Natural killer cell (primary cell): ENCODE data around the gene ARID5B. TPM values are rescaled to one million over a fixed set of nuclear protein-coding genes. Genes with fewer than 3 reads are reported as not detected.

Experiments used
- ATAC-seq, 3 donors: fragments of 150-1000 bp in 2 of 3; fragments of 200-7000 bp in 1 of 3; cut with Tn5 transposase; 1 replicate in 1 of 3; 2 replicates in 2 of 3; pipeline ENCODE4 v1.10.0; 2021; ENCODE audit warnings: mild to moderate bottlenecking in 2 of 3, moderate library complexity in 2 of 3
- DNase-seq, 2 donors: peaks; one replicate each; pipeline versions ENCODE4 v3.0.0 to v3.0.0-alpha.2; 2013 to 2021; ENCODE audit warnings: mixed read lengths in 1 of 2
- H3K27ac ChIP-seq: one replicate; pipeline ENCODE4 v1.5.1; 2013; ENCODE audit warnings: mild to moderate bottlenecking, low read length
- H3K27me3 ChIP-seq: one replicate; pipeline ENCODE4 v1.6.1; 2013; ENCODE audit warnings: low read length; ENCODE audit not compliant: control insufficient read depth, insufficient read depth
- H3K36me3 ChIP-seq: one replicate; pipeline ENCODE4 v1.6.1; 2013; ENCODE audit warnings: low read length; ENCODE audit not compliant: control insufficient read depth, insufficient read depth
- H3K4me1 ChIP-seq: one replicate; pipeline ENCODE4 v1.6.1; 2013; ENCODE audit warnings: low read length; ENCODE audit not compliant: control insufficient read depth, insufficient read depth
- H3K4me3 ChIP-seq: one replicate; pipeline ENCODE4 v1.5.1; 2013; ENCODE audit warnings: low read length
- H3K9me3 ChIP-seq: one replicate; pipeline ENCODE4 v1.6.1; 2013; ENCODE audit warnings: low read length; ENCODE audit not compliant: control insufficient read depth, insufficient read depth
- H3K27ac Mint-ChIP-seq, 2 donors: one replicate each; pipeline ENCODE4 v1.8.0; 2022; ENCODE audit warnings: mild to moderate bottlenecking in 2 of 2, mixed read lengths in 2 of 2, moderate library complexity in 1 of 2
- H3K27me3 Mint-ChIP-seq, 2 donors: one replicate each; pipeline ENCODE4 v1.8.0; 2022; ENCODE audit warnings: low read depth in 2 of 2, mixed read lengths in 2 of 2
- H3K36me3 Mint-ChIP-seq: one replicate; pipeline ENCODE4 v1.8.0; 2022; ENCODE audit warnings: mixed read lengths
- H3K4me1 Mint-ChIP-seq, 2 donors: one replicate each; pipeline ENCODE4 v1.8.0; 2022; ENCODE audit warnings: mixed read lengths in 2 of 2
- H3K4me3 Mint-ChIP-seq: one replicate; pipeline ENCODE4 v1.8.0; 2022; ENCODE audit warnings: mild to moderate bottlenecking, moderate library complexity, mixed read lengths
- H3K9me3 Mint-ChIP-seq, 2 donors: one replicate each; pipeline ENCODE4 v1.8.0; 2022; ENCODE audit warnings: mixed read lengths in 2 of 2
- WGBS: methylation state at CpG from one replicate; pipeline ENCODE4 v1.1.7; 2013; ENCODE audit warnings: missing lambda C conversion rate; ENCODE audit not compliant: insufficient coverage; 5-methylcytosine and 5-hydroxymethylcytosine counted together
- intact Hi-C: fragments of 100-400 bp; cut with micrococcal nuclease; formaldehyde crosslinking; loops from one replicate; pipeline ENCODE4 v1.14.2; 2022
- total RNA-seq, 4 donors: library from RNA; stranded (reverse); fragments of 120-200 nt in 1 of 4; gene quantifications; one replicate each; pipeline versions ENCODE4 v1.2.3 to v1.2.4, GENCODE V29; 2013 to 2022
- TF ChIP-seq, protein P1 (sequence below): fragments of 200-600 bp; IDR thresholded peaks from one replicate; pipeline ENCODE4 v1.8.0; 2022; ENCODE audit warnings: antibody characterized with exemption

Gene ARID5B
- total RNA-seq, 3 donors from 2014 or later (not counting 1 experiment from before 2014, with no cell fraction given): 22.3 to 44.3 (median 31.3) TPM

GRCh38 chr10:61869774-61870525, 31.5 kb upstream of the ARID5B start:
- no peak overlapping the region for H3K27ac Mint-ChIP-seq
- ATAC-seq (no peak), DNase-seq (no peak)
- H3K4me3 ChIP-seq: no peak overlapping the region
- H3K36me3 Mint-ChIP-seq: no peaks in the 10 kb centered on the region
- H3K27me3 ChIP-seq: no peaks in the 10 kb centered on the region
- no peaks in the 10 kb centered on the region for H3K36me3 ChIP-seq
- H3K4me1 ChIP-seq: no peaks in the 10 kb centered on the region
- peaks cover 2 to 17% of the 10 kb centered on the region in 2 donors for H3K27me3 Mint-ChIP-seq
- H3K9me3 ChIP-seq: no peaks in the 10 kb centered on the region
- no peak overlapping the region for H3K27ac ChIP-seq
- H3K4me3 Mint-ChIP-seq: no peak overlapping the region
- WGBS: 83% methylated on average over 2 of the region's 6 CpGs
- H3K4me1 Mint-ChIP-seq: peaks cover 0 to 10% of the 10 kb centered on the region in 2 donors
- H3K9me3 Mint-ChIP-seq: no peaks in the 10 kb centered on the region
- intact Hi-C loops: no loop called here
- TF ChIP-seq, protein P1, sequence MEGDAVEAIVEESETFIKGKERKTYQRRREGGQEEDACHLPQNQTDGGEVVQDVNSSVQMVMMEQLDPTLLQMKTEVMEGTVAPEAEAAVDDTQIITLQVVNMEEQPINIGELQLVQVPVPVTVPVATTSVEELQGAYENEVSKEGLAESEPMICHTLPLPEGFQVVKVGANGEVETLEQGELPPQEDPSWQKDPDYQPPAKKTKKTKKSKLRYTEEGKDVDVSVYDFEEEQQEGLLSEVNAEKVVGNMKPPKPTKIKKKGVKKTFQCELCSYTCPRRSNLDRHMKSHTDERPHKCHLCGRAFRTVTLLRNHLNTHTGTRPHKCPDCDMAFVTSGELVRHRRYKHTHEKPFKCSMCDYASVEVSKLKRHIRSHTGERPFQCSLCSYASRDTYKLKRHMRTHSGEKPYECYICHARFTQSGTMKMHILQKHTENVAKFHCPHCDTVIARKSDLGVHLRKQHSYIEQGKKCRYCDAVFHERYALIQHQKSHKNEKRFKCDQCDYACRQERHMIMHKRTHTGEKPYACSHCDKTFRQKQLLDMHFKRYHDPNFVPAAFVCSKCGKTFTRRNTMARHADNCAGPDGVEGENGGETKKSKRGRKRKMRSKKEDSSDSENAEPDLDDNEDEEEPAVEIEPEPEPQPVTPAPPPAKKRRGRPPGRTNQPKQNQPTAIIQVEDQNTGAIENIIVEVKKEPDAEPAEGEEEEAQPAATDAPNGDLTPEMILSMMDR: no peak

- Mint-ChIP-seq H3K27ac (no peak overlapping the region), H3K4me3 (no peak overlapping the region), H3K4me1 (peaks cover 0 to 10% of the 10 kb centered on the region in 2 donors), H3K36me3 (no peaks in the 10 kb centered on the region), H3K9me3 (no peaks in the 10 kb centered on the region), H3K27me3 (peaks cover 2 to 22% of the 10 kb centered on the region in 2 donors)
- no peak for DNase-seq
- no peaks in the 10 kb centered on the region for H3K27me3 ChIP-seq
- H3K36me3 ChIP-seq: no peaks in the 10 kb centered on the region
- intact Hi-C loops: no loop called here
- ATAC-seq: no peak
- no peak overlapping the region for H3K27ac ChIP-seq
- no peaks in the 10 kb centered on the region for H3K4me1 ChIP-seq
- H3K9me3 ChIP-seq: no peaks in the 10 kb centered on the region
- 98% methylated on average over 3 of the region's 3 CpGs for WGBS
- TF ChIP-seq, protein P1: no peak
- no peak overlapping the region for H3K4me3 ChIP-seq
These were observed 31.0 kb upstream of the ARID5B start for GRCh38 chr10:61870526-61870895.

DNA sequence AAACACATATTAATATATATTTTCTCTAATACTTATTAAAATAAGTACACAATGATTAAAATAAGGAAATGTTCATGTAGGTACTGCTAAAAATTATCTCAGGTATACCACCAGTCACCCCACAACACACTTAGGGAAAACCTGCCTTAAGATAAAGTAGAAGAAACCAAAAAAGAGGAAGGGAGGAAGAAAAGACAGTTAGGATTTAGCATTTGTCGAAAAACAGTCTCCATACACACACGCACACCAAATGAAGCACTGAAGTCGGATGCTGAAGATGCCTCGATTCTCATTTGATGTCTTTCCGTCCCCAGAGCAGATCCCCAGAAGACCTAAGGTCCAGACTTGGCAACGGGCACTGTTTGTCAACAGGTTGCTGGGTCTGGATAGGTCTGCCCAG, 30.0 kb upstream of the ARID5B start:
- ATAC-seq: no peak
- Mint-ChIP-seq H3K27ac (no peak overlapping the region), H3K9me3 (no peaks in the 10 kb centered on the region), H3K27me3 (peaks cover 2 to 30% of the 10 kb centered on the region in 2 donors), H3K4me3 (no peak overlapping the region), H3K4me1 (peaks cover 0 to 10% of the 10 kb centered on the region in 2 donors), H3K36me3 (no peaks in the 10 kb centered on the region)
- no peaks in the 10 kb centered on the region for H3K9me3 ChIP-seq
- no peaks in the 10 kb centered on the region for H3K36me3 ChIP-seq
- H3K4me1 ChIP-seq: no peaks in the 10 kb centered on the region
- TF ChIP-seq, protein P1: no peak
- intact Hi-C loops: no loop called here
- 83% methylated on average over 6 of the region's 6 CpGs for WGBS
- DNase-seq: no peak
- no peak overlapping the region for H3K4me3 ChIP-seq
- H3K27me3 ChIP-seq: no peaks in the 10 kb centered on the region
- H3K27ac ChIP-seq: no peak overlapping the region
